ENCODE results near the gene C10orf95.

C10orf95 gene

DNA sequence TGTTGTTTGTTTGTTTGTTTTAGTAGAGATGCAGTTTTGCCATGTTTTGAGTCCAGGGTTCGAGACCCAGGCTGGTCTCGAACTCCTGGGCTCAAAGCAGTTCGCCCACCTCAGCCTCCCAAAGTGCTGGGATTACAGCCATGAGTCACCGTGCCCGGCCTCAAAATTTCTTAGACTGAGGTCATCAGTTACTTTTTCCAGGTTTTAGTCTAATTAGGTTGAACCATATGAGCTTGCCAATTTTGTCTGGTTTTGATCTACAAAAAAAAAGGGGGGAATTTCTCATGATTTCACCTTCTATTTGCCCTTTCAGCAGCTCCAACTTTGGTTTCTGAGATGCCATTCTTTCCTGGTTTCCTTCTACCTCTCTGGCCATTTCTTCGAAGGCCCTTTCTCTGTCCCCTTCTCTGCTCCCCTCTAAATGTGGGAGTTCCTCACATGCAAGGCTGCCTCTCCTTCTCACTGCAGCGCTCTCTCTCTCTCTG is 24.5 kb downstream of the C10orf95 start (continued):
- TF ChIP-seq ZNF629 (tag by site-specific recombination; IDR thresholded peaks at IDR 0.05) (peak; percentile 73), ZNF274 (IDR thresholded peaks at IDR 0.05; ENCODE audit: low read length) (no peak), ZNF274 (tag by site-specific recombination; IDR thresholded peaks at IDR 0.05; ENCODE audit: borderline replicate concordance) (no peak), ZNF391 (tag by site-specific recombination; IDR thresholded peaks at IDR 0.05; ENCODE audit: borderline replicate concordance, low read depth) (no peak), ZNF311 (tag by site-specific recombination; IDR thresholded peaks at IDR 0.05; ENCODE audit: borderline replicate concordance) (no peak), PRDM1 (tag by site-specific recombination; IDR thresholded peaks at IDR 0.05) (peak; percentile 85), ZNF221 (tag by site-specific recombination; IDR thresholded peaks at IDR 0.05; ENCODE audit: borderline replicate concordance) (no peak), ZNF214 (tag by site-specific recombination; IDR thresholded peaks at IDR 0.05; ENCODE audit: borderline replicate concordance) (no peak), ZNF501 (tag by site-specific recombination; IDR thresholded peaks at IDR 0.05) (no peak), ZNF366 (tag by site-specific recombination; conservative IDR thresholded peaks at IDR 0.05) (peak; percentile 79; the same call in 1 of the 2 replicates), ZNF394 (tag by site-specific recombination; IDR thresholded peaks at IDR 0.05; ENCODE audit: borderline replicate concordance) (0 out of 2 replicates have a peak, but pooled peaks have one; percentile 34), KLF7 (tag by site-specific recombination; IDR thresholded peaks at IDR 0.05; ENCODE audit: borderline replicate concordance) (no peak), ZNF175 (tag by site-specific recombination; IDR thresholded peaks at IDR 0.05) (no peak), ZNF404 (tag by site-specific recombination; IDR thresholded peaks at IDR 0.05) (no peak), YY1 (tag by site-specific recombination; IDR thresholded peaks at IDR 0.05) (no peak)
- TF ChIP-seq, protein P1, sequence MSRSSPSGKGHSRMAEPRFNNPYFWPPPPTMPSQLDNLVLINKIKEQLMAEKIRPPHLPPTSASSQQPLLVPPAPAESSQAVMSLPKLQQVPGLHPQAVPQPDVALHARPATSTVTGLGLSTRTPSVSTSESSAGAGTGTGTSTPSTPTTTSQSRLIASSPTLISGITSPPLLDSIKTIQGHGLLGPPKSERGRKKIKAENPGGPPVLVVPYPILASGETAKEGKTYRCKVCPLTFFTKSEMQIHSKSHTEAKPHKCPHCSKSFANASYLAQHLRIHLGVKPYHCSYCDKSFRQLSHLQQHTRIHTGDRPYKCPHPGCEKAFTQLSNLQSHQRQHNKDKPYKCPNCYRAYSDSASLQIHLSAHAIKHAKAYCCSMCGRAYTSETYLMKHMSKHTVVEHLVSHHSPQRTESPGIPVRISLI (tag by site-specific recombination; IDR thresholded peaks at IDR 0.05): 0 out of 2 replicates have a peak, but pooled peaks have one; percentile 28
- TF ChIP-seq, protein P2, sequence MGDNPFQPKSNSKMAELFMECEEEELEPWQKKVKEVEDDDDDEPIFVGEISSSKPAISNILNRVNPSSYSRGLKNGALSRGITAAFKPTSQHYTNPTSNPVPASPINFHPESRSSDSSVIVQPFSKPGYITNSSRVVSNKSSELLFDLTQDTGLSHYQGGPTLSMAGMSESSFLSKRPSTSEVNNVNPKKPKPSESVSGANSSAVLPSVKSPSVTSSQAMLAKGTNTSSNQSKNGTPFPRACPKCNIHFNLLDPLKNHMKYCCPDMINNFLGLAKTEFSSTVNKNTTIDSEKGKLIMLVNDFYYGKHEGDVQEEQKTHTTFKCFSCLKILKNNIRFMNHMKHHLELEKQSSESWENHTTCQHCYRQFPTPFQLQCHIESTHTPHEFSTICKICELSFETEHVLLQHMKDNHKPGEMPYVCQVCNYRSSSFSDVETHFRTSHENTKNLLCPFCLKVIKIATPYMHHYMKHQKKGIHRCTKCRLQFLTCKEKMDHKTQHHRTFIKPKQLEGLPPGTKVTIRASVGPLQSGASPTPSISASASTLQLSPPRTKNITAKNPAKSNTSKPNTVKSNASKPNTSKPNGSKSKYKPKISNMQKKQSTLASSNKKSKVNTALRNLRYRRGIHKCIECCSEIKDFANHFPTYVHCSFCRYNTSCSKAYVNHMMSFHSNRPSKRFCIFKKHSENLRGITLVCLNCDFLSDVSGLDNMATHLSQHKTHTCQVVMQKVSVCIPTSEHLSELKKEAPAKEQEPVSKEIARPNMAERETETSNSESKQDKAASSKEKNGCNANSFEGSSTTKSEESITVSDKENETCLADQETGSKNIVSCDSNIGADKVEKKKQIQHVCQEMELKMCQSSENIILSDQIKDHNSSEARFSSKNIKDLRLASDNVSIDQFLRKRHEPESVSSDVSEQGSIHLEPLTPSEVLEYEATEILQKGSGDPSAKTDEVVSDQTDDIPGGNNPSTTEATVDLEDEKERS (tag by site-specific recombination; IDR thresholded peaks at IDR 0.05): no peak
- TF ChIP-seq, protein P3, sequence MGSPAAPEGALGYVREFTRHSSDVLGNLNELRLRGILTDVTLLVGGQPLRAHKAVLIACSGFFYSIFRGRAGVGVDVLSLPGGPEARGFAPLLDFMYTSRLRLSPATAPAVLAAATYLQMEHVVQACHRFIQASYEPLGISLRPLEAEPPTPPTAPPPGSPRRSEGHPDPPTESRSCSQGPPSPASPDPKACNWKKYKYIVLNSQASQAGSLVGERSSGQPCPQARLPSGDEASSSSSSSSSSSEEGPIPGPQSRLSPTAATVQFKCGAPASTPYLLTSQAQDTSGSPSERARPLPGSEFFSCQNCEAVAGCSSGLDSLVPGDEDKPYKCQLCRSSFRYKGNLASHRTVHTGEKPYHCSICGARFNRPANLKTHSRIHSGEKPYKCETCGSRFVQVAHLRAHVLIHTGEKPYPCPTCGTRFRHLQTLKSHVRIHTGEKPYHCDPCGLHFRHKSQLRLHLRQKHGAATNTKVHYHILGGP (tag by site-specific recombination; IDR thresholded peaks at IDR 0.05): no peak
- TF ChIP-seq, protein P4, sequence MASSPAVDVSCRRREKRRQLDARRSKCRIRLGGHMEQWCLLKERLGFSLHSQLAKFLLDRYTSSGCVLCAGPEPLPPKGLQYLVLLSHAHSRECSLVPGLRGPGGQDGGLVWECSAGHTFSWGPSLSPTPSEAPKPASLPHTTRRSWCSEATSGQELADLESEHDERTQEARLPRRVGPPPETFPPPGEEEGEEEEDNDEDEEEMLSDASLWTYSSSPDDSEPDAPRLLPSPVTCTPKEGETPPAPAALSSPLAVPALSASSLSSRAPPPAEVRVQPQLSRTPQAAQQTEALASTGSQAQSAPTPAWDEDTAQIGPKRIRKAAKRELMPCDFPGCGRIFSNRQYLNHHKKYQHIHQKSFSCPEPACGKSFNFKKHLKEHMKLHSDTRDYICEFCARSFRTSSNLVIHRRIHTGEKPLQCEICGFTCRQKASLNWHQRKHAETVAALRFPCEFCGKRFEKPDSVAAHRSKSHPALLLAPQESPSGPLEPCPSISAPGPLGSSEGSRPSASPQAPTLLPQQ (tag by site-specific recombination; IDR thresholded peaks at IDR 0.05): peak; percentile 52
- TF ChIP-seq, protein P5, sequence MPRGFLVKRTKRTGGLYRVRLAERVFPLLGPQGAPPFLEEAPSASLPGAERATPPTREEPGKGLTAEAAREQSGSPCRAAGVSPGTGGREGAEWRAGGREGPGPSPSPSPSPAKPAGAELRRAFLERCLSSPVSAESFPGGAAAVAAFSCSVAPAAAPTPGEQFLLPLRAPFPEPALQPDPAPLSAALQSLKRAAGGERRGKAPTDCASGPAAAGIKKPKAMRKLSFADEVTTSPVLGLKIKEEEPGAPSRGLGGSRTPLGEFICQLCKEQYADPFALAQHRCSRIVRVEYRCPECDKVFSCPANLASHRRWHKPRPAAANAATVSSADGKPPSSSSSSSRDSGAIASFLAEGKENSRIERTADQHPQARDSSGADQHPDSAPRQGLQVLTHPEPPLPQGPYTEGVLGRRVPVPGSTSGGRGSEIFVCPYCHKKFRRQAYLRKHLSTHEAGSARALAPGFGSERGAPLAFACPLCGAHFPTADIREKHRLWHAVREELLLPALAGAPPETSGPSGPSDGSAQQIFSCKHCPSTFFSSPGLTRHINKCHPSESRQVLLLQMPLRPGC (tag by site-specific recombination; IDR thresholded peaks at IDR 0.05): 0 out of 2 replicates have a peak, but pooled peaks have one; percentile 29
- TF ChIP-seq, protein P6, sequence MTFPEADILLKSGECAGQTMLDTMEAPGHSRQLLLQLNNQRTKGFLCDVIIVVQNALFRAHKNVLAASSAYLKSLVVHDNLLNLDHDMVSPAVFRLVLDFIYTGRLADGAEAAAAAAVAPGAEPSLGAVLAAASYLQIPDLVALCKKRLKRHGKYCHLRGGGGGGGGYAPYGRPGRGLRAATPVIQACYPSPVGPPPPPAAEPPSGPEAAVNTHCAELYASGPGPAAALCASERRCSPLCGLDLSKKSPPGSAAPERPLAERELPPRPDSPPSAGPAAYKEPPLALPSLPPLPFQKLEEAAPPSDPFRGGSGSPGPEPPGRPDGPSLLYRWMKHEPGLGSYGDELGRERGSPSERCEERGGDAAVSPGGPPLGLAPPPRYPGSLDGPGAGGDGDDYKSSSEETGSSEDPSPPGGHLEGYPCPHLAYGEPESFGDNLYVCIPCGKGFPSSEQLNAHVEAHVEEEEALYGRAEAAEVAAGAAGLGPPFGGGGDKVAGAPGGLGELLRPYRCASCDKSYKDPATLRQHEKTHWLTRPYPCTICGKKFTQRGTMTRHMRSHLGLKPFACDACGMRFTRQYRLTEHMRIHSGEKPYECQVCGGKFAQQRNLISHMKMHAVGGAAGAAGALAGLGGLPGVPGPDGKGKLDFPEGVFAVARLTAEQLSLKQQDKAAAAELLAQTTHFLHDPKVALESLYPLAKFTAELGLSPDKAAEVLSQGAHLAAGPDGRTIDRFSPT (tag by site-specific recombination; IDR thresholded peaks at IDR 0.05): peak; percentile 64
